ENCODE data around the gene COX4I1. TPM values are rescaled to one million over a fixed set of nuclear protein-coding genes. Genes with fewer than 3 reads are reported as not detected.

COX4I1 gene
- total and polyA plus RNA-seq, 2 of the 8 experiments (the other 6 are each of a cell fraction or from before 2014, with no cell fraction given), result 507 to 707 TPM

DNA sequence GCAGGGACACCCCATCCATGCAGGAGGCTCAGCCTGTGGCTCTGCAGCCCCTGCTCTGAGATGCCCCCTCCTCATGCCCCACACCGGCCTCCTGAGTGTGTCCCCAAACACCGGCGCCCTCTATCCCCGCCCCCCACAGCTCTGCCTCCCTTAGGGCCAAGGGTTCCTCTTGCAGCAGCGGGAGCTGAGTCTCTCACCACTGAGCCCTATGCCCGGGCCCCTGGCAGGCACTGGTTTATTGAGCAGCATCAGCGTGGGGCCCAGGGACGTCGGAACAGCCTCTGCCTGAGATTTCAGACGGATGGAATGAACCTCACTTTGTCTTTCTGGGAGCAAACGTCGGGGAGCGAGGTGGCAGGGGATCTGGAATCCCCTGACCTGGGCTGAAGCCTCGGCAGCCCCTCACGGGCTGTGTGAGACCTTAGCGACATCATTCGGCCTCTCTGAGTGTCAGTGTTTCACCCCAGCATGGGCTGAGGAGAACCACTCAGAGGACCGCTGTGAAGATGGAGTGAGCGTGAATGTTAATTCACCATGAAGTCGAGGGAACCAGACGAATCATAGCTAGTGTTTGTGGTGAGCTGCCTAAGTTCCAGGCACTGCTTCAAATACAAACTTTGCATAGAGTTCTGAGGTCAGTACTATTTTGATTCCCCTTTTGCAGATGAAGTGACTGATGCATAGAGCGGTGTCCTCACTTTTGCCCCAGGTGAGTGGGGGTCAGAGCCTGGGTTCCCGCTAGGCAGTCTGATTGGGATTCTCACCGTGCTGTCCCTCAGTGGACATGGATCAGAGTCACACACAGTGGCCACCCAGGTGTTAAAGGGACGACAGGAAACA lies 43.3 kb upstream of the COX4I1 start:
- no peak overlapping the region for H2AFZ ChIP-seq (ENCODE audit: low read length)
- H3K79me2 ChIP-seq (ENCODE audit: control insufficient read depth in 1 of 2, insufficient read depth in 2 of 2, low read length in 2 of 2), result no peaks in the 10 kb centered on the region
- ChIA-PET CTCF (ENCODE audit: partially characterized antibody) (interaction anchor here (0.6 to 2.0 kb wide), 5 partner anchors 13 to 63 kb away, joined by 4 to 6 read pairs (median 4); no protein-coding TSS in a partner anchor), POLR2A (ENCODE audit: partially characterized antibody) (no interaction called here)
- H4K5ac ChIP-seq (ENCODE audit: insufficient read length, low read depth, low read length), result no peak overlapping the region
- no peak overlapping the region for H3K9ac ChIP-seq (replicated peaks in 1 of 4; ENCODE audit: extremely low read depth in 1 of 4, low read depth in 3 of 4, low read length in 3 of 4)
- no peak overlapping the region for H3K23ac ChIP-seq (ENCODE audit: insufficient read length)
- H3K36me3 ChIP-seq (ENCODE audit: control insufficient read depth in 2 of 4, insufficient read depth in 4 of 4, low read length in 3 of 4), result no peaks in the 10 kb centered on the region
- peaks cover 2 to 18% (median 13%) of the 10 kb centered on the region in 4 experiments for H3K27me3 ChIP-seq (replicated peaks in 1 of 4; ENCODE audit: control insufficient read depth in 3 of 4, extremely low read depth in 1 of 4, insufficient read depth in 3 of 4, low read length in 3 of 4)
- 78% methylated on average over 25 of the region's 25 CpGs; no CpG with 5 or more reads in 1 of the 2 experiments for WGBS, 2 experiments (ENCODE audit: extremely low coverage in 1 of 2, insufficient coverage in 1 of 2, insufficient read length in 1 of 2, insufficient replicate concordance in 2 of 2, low coverage in 1 of 2, low lambda C conversion rate in 2 of 2, missing lambda C conversion rate in 1 of 2)
- no peak overlapping the region for H4K91ac ChIP-seq (replicated peaks; ENCODE audit: insufficient read length, low read length)
- H4K8ac ChIP-seq (ENCODE audit: extremely low read depth, insufficient read depth, low read length), result peak overlapping the region; percentile 31; the same call in 1 of the 2 replicates
- H3K9me3 ChIP-seq (ENCODE audit: insufficient read depth in 2 of 2, low read depth in 1 of 2, low read length in 1 of 2), result no peaks in the 10 kb centered on the region
- no peak overlapping the region for H3K4ac ChIP-seq (replicated peaks; ENCODE audit: insufficient read length, low read depth, low read length)
- no peak overlapping the region for H3K18ac ChIP-seq (ENCODE audit: extremely low read depth, low read length)
- H2BK20ac ChIP-seq (ENCODE audit: low read length), result no peak overlapping the region
- no peak overlapping the region for H3K4me2 ChIP-seq (ENCODE audit: insufficient read depth in 1 of 2, low read depth in 2 of 2, low read length in 2 of 2)
- H2BK15ac ChIP-seq (ENCODE audit: low read length), result 0 out of 2 replicates have a peak overlapping the region, but pooled peaks have one; percentile 19
- peaks cover 0 to 3% of the 10 kb centered on the region in 2 experiments for H4K20me1 ChIP-seq (replicated peaks in 1 of 2; ENCODE audit: control insufficient read depth in 1 of 2, insufficient read depth in 2 of 2, low read length in 2 of 2)
- no peaks in the 10 kb centered on the region for H3K79me1 ChIP-seq (ENCODE audit: low read depth, low read length)
- no peak for TF ChIP-seq MAFK (IDR thresholded peaks at IDR 0.05; ENCODE audit: low read depth, low read length)
- no peak for TF ChIP-seq RFX5 (IDR thresholded peaks at IDR 0.05; ENCODE audit: borderline replicate concordance, low read depth, low read length)
- TF ChIP-seq BCL11A (IDR thresholded peaks at IDR 0.05; ENCODE audit: low read depth in 2 of 2, low read length in 2 of 2), result no peak
- TF ChIP-seq, protein P1, sequence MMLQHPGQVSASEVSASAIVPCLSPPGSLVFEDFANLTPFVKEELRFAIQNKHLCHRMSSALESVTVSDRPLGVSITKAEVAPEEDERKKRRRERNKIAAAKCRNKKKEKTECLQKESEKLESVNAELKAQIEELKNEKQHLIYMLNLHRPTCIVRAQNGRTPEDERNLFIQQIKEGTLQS (IDR thresholded peaks at IDR 0.05; ENCODE audit: insufficient read depth, low read depth, low read length), result no peak
- TF ChIP-seq ASH2L (IDR thresholded peaks at IDR 0.05; ENCODE audit: low read length), result no peak
- DNase-seq (ENCODE audit: low read depth in 1 of 2, low spot score in 2 of 2), result no peak
- H2BK12ac ChIP-seq (ENCODE audit: low read depth, low read length), result peak overlapping the region; percentile 5; the same call in 1 of the 2 replicates
- no peaks in the 10 kb centered on the region; the same call in 1 of the 2 replicates for H3K23me2 ChIP-seq (ENCODE audit: low read depth, low read length)
- no peak overlapping the region for H2BK120ac ChIP-seq (replicated peaks; ENCODE audit: low read depth, low read length)
- H2BK5ac ChIP-seq (ENCODE audit: low read depth, low read length), result 0 out of 2 replicates have a peak overlapping the region, but pooled peaks have one; percentile 28
- no peak overlapping the region for H3K27ac ChIP-seq (ENCODE audit: low read depth, low read length)
- no peak overlapping the region for H2AK5ac ChIP-seq (ENCODE audit: low read depth, low read length)
- H3K14ac ChIP-seq (ENCODE audit: insufficient read length), result no peak overlapping the region
- FAIRE-seq, result no peak
- H3K56ac ChIP-seq (replicated peaks; ENCODE audit: insufficient read length, low read depth, low read length), result no peak overlapping the region
- H3K4me3 ChIP-seq (ENCODE audit: extremely low read depth in 1 of 4, insufficient read depth in 2 of 4, low read depth in 3 of 4, low read length in 4 of 4), result no peak overlapping the region
- peaks cover 0 to 17% (median 16%) of the 10 kb centered on the region in 4 experiments; a peak in 6 of 7 replicates for H3K4me1 ChIP-seq (replicated peaks in 1 of 4; ENCODE audit: control insufficient read depth in 3 of 4, insufficient read depth in 4 of 4, low read length in 3 of 4)
